HTR-8/SVneo (cell line): ENCODE measurements around the gene PELI1.

Experiments used
- DNase-seq: peaks from one replicate; pipeline ENCODE4 v3.0.0; 2011; ENCODE audit warnings: low spot score, mixed read lengths; ENCODE audit not compliant: insufficient read length
- FAIRE-seq: peaks from 2 replicates; lab custom pipeline; 2011; peaks lifted over from hg19 to GRCh38; lab: Jason Lieb, UNC

Gene PELI1

DNA sequence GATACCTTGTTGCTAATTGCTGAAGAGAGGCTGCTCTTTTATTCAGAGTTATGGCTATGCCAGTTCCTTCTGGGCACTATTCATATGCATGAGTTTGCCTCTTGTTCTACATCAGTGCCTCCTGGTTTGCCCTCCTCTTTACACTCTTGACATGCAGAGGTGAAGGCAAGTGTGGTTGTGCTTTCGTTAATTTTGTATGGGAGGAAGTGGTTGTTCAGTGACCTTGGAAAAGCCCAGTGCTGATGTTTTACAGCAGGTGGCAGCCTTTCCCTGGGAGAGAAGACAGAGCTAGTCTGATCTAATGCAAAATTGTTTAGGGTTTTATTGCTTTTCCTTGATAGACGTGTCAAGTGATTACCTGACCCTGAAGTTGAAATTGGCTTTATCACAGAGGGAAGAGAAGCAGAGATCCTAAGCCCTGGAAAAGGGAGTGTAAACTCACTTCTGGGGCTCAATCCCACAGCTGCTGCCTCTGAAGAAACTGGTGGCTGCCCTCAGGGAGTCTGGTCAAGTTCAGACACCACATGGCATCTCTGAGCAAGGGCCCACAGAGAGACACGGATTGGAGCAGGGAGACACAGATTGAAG lies 94.5 kb downstream of the PELI1 start:
- FAIRE-seq (peak; percentile 49), DNase-seq (peak; percentile 73)

DNA sequence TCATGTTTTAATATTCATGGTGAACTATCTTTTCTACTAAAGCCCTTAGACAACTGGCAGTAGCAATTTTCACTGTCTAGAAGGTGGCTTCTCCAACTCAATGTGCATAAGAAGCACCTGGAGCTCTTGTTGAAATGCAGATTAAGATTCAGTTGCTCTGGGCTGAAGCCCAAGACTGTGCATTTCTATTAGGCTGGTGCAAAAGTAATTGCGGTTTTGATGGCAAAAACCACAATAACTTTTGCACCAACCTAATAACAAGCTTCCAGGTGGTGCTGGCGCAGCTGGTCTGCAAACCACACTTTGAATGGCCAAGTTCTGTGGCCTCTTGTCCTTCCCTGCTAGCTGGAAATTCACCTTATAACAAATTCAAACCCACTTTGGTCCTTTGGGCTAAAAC lies 98.3 kb downstream of the PELI1 start:
- DNase-seq, result no peak
- no peak for FAIRE-seq
